Adipocyte (in vitro differentiated cells): ENCODE data around the gene RPS6KA4.
"Not testable (repeated sequence)": the region's sequence is repeated elsewhere in the genome, so short reads cannot be mapped to it uniquely, and the experiment has no call there.

ENCODE experiments used
- DNase-seq: peaks from one replicate; pipeline ENCODE4 v3.0.0-alpha.2; 2015; ENCODE audit warnings: low read depth
- H3K27me3 ChIP-seq: replicated peaks from 2 replicates; pipeline ENCODE4 v1.7.0; 2013; ENCODE audit warnings: mild to moderate bottlenecking, low read length, moderate library complexity; ENCODE audit not compliant: control insufficient read depth, insufficient read depth
- H3K36me3 ChIP-seq: 2 replicates; pipeline ENCODE4 v1.7.0; 2013; ENCODE audit warnings: low read length, mild to moderate bottlenecking, moderate library complexity; ENCODE audit not compliant: control insufficient read depth, insufficient read depth, severe bottlenecking
- H3K4me1 ChIP-seq: 2 replicates; pipeline ENCODE4 v1.7.0; 2013; ENCODE audit warnings: mild to moderate bottlenecking, low read length, moderate library complexity; ENCODE audit not compliant: control insufficient read depth, insufficient read depth
- H3K4me3 ChIP-seq: 2 replicates; pipeline ENCODE4 v1.7.0; 2013; ENCODE audit warnings: mild to moderate bottlenecking, low read length, moderate library complexity
- H3K9ac ChIP-seq: 2 replicates; pipeline ENCODE4 v1.7.0; 2013; ENCODE audit warnings: mild to moderate bottlenecking, low read length, moderate library complexity
- H3K9me3 ChIP-seq: 2 replicates; pipeline ENCODE4 v1.7.0; 2013; ENCODE audit warnings: mild to moderate bottlenecking, low read length, moderate library complexity; ENCODE audit not compliant: control insufficient read depth

Gene RPS6KA4

DNA sequence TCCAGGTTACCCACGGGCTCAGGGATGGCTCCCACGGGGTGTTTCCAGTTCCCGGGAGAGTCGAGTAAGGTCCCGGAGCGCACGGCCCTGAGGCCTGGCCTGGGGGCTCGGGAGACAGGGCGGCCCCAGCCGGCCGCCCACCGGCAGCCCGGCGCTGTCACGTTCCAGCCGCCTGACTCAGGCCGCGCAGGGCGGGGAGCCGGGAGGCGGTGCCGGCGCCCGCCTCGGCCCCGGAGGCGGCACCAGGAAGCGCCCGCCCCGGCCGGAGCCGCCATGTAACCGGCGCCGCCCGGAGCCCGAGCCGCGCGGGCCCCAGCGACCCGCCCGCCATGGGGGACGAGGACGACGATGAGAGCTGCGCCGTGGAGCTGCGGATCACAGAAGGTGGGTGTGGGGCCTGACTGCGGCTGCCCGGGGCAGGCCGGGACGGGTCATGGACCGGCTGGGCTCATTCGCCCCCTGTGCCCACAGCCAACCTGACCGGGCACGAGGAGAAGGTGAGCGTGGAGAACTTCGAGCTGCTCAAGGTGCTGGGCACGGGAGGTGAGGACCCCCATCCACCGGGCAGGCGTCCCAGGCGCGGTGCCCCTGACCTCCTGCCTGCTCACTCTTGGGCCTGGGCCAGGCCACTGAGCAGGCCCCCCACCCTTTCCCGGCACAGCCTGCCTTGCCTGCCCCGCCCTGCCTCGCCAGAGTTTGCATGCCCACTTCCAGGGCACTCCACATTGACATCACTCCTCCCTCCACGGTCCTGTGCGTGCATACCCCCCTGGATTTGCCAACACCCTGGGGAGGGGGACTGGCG, at the start of gene RPS6KA4:
TSS of gene RPS6KA4 (plus strand) at position 256 of the 805 bp plus-strand sequence. CDS start at position 330, 74 bp downstream.
- peak; percentile 93 for DNase-seq

DNA sequence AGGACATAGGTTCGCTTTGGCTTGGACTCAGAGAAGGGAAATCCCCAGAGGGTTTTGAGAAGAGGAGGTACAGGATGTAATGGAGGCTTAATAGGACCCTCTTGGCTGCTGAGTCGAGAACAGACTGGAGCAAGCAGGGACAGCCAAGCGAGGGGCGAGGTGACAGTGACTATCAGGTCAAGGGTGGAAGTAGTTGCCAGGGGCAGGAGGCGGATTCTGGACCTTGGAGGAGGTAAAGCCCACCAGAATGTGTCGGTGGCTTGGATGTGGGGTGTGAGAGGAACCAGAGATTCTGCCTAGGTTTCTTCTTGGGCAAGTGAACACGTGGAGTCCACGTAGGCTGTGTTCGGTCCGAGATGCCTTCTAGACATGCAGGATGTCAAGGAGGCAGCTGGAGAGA, 46.0 kb upstream of the RPS6KA4 start:
- H3K27me3 ChIP-seq: no peaks in the 10 kb centered on the region
- H3K4me1 ChIP-seq: peaks cover 30% of the 10 kb centered on the region
- peaks cover 22% of the 10 kb centered on the region for H3K36me3 ChIP-seq
- no peaks in the 10 kb centered on the region for H3K9me3 ChIP-seq
- no peak for DNase-seq
- H3K4me3 ChIP-seq: peak overlapping the region; percentile 75
- H3K9ac ChIP-seq: peak overlapping the region; percentile 87

More for the DNA sequence above, at the start of gene RPS6KA4:
- H3K36me3 ChIP-seq: peaks cover 34% of the 10 kb centered on the region
- no peaks in the 10 kb centered on the region for H3K9me3 ChIP-seq
- peak within 1 kb of the TSS; percentile 98 for H3K9ac ChIP-seq
- H3K27me3 ChIP-seq: no peaks in the 10 kb centered on the region
- peak within 1 kb of the TSS; percentile 97 for H3K4me3 ChIP-seq
- peaks cover 37% of the 10 kb centered on the region for H3K4me1 ChIP-seq

DNA sequence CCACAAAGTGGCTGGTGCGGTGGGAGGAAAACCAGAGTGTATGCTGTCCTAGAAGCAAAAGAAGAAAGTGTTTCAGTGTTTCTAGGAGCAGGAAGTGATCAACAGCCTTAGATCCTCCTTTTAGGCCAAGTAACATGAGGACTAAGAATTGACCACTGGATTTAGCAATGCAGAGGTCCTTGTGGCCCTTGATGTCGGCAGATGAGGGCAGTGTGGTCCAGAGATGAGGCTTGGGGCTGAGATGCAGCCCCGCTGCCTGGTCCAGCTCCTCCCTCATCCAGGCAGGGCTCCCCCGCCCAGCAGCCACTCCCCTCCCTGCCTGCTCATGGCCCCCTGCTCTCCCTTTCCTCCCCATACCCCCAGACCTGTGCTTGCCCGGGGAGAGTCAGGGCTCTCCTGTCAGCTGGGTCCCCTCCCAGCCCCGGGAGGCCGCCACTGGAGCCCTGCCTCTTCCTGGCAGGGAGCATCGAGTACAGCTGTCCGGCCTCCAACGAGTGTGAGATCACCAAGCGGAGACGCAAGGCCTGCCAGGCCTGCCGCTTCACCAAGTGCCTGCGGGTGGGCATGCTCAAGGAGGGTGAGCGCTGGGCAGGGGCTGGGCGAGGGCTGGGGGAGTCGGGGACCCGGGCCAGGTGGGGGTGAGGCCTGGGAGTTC, 45.3 kb upstream of the RPS6KA4 start:
- H3K9me3 ChIP-seq: no peaks in the 10 kb centered on the region
- peak overlapping the region; percentile 75 for H3K4me3 ChIP-seq
- no peak for DNase-seq
- H3K9ac ChIP-seq: peak overlapping the region; percentile 87
- H3K36me3 ChIP-seq: peaks cover 22% of the 10 kb centered on the region
- H3K4me1 ChIP-seq: peaks cover 30% of the 10 kb centered on the region
- no peaks in the 10 kb centered on the region for H3K27me3 ChIP-seq

DNA sequence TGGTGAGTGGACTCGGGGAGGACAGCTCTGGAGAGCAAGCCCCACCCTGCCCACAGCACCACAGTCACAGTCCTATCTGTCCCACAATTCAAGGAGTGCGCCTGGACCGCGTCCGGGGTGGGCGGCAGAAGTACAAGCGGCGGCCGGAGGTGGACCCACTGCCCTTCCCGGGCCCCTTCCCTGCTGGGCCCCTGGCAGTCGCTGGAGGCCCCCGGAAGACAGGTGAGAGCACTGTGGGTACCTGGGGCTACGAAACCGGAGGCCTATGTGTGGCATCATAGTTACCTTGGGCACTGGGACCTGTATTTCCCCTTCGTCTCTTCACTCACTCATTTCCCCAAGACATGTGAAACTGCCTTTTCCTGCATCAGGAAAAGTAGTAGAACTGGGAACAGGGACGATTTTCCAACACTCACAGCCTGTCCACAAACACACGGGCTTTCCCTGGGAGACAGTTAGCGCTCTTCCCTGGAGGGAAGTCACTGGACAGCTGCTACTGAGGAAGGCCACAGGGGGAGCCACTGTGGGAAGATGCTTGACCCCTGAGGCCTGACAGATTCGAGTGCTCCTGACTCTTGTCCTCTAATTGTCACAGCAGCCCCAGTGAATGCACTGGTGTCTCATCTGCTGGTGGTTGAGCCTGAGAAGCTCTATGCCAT, 44.7 kb upstream of the RPS6KA4 start:
- H3K4me1 ChIP-seq: peaks cover 35% of the 10 kb centered on the region
- peaks cover 22% of the 10 kb centered on the region for H3K36me3 ChIP-seq
- no peak for DNase-seq
- H3K4me3 ChIP-seq: peak overlapping the region; percentile 75
- H3K9ac ChIP-seq: peak overlapping the region; percentile 87
- H3K27me3 ChIP-seq: no peaks in the 10 kb centered on the region
- no peaks in the 10 kb centered on the region for H3K9me3 ChIP-seq

DNA sequence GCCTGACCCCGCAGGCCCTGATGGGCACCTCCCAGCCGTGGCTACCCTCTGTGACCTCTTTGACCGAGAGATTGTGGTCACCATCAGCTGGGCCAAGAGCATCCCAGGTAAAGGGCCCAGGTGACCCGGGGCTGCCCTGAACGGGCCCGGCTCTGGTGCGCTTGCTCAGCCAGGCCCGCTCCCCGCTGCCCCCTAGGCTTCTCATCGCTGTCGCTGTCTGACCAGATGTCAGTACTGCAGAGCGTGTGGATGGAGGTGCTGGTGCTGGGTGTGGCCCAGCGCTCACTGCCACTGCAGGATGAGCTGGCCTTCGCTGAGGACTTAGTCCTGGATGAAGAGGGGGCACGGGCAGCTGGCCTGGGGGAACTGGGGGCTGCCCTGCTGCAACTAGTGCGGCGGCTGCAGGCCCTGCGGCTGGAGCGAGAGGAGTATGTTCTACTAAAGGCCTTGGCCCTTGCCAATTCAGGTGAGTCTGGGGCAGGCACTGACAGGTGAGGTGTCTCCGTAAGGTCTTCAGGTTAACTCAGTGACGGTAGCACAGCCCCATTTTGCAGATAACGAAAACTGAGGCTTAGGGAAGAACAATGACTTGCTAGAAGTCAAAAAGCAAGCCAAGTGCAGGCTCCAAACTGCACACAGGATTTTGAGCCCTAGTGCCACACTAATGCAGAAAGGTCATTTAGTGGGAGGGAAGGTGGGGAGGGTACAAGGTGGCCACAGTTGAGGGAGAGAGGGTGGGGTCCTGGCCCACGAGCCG, 44.0 kb upstream of the RPS6KA4 start:
- Histone ChIP-seq H3K9me3 (no peaks in the 10 kb centered on the region), H3K27me3 (no peaks in the 10 kb centered on the region), H3K4me1 (peaks cover 41% of the 10 kb centered on the region), H3K36me3 (peaks cover 22% of the 10 kb centered on the region), H3K4me3 (peak overlapping the region; percentile 75), H3K9ac (peak overlapping the region; percentile 87)
- DNase-seq: no peak

DNA sequence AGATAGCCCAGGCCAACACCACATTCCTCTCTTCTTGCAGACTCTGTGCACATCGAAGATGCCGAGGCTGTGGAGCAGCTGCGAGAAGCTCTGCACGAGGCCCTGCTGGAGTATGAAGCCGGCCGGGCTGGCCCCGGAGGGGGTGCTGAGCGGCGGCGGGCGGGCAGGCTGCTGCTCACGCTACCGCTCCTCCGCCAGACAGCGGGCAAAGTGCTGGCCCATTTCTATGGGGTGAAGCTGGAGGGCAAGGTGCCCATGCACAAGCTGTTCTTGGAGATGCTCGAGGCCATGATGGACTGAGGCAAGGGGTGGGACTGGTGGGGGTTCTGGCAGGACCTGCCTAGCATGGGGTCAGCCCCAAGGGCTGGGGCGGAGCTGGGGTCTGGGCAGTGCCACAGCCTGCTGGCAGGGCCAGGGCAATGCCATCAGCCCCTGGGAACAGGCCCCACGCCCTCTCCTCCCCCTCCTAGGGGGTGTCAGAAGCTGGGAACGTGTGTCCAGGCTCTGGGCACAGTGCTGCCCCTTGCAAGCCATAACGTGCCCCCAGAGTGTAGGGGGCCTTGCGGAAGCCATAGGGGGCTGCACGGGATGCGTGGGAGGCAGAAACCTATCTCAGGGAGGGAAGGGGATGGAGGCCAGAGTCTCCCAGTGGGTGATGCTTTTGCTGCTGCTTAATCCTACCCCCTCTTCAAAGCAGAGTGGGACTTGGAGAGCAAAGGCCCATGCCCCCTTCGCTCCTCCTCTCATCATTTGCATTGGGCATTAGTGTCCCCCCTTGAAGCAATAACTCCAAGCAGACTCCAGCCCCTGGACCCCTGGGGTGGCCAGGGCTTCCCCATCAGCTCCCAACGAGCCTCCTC, 43.1 kb upstream of the RPS6KA4 start:
- not testable (repeated sequence) for H3K27me3 ChIP-seq, H3K9me3 ChIP-seq, DNase-seq
- Histone ChIP-seq H3K36me3 (peaks cover 24% of the 10 kb centered on the region), H3K9ac (peak overlapping the region; percentile 93), H3K4me3 (peak overlapping the region; percentile 91), H3K4me1 (peaks cover 41% of the 10 kb centered on the region)

DNA sequence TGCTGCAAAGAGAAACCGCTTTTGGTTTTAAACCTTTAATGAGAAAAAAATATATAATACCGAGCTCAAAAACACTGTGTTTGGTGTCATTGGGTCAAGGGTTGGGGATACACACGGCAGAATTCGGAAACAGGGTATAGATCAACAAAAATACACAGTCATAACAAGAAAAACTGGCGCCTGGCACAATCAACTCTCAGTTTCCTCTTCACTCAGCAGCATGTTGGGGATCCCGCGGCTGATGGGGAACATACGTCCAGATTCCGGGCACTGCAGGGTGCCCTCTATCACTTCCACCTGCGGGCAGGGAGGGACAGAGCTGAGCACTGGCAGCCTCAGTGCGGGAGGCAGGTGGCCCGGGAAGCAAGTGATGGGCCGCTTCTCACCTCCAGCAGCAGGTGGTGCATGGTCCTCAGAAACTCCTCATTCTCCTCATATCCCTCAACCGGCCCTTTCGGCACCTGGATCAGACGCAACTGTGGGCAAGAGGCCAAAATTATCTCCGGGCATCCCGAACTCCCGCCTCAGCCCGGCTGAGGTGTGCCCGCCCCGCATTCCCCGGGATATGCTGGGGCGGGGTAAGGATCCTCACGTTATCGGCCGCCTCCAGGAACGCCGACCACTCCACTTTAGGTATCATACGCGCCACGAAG, 42.2 kb upstream of the RPS6KA4 start:
- H3K9ac ChIP-seq: peak overlapping the region; percentile 93
- no peaks in the 10 kb centered on the region for H3K27me3 ChIP-seq
- H3K36me3 ChIP-seq: peaks cover 29% of the 10 kb centered on the region
- no peak for DNase-seq
- H3K4me3 ChIP-seq: peak overlapping the region; percentile 91
- H3K9me3 ChIP-seq: no peaks in the 10 kb centered on the region
- H3K4me1 ChIP-seq: peaks cover 41% of the 10 kb centered on the region

DNA sequence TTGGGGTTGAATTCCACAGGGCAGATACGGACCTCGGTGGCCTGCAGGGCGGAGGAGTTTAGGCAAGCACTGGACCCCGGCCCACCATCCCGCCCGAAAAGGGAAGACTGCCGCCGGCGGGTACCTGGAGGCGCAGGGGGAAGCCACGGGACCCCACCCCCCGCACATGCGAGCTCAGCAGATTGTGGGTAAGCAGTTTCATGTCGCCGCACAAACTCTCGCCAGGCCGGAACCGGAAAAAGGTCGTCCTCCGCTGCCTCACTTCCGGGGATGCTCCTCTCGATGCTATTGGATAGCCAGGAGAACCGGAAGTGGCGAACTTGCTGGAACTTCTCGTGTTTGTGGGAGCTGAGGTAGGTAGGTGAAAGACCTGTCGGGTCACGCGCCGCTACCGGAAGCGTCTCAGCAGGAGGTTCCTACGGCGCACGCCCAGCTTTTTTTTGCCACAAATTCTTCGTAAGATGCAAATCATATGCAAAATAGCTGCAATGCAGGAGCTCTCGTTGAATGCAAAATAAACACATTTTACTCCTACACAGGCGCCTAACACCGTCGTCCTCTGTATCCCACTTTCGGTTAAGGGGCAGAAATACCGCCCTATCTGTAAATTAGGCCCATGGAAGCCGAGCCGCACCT, 41.5 kb upstream of the RPS6KA4 start, which contains the start of gene TRMT112:
TSS of gene TRMT112 (minus strand) at position 235 of the 636 bp plus-strand sequence. CDS start at position 202, 33 bp downstream.
- DNase-seq: peak; percentile 98
- peak within 1 kb of the TSS; percentile 91 for H3K4me3 ChIP-seq
- no peaks in the 10 kb centered on the region for H3K9me3 ChIP-seq
- peaks cover 35% of the 10 kb centered on the region for H3K36me3 ChIP-seq
- H3K27me3 ChIP-seq: no peaks in the 10 kb centered on the region
- peak within 1 kb of the TSS; percentile 93 for H3K9ac ChIP-seq
- peaks cover 41% of the 10 kb centered on the region for H3K4me1 ChIP-seq

DNA sequence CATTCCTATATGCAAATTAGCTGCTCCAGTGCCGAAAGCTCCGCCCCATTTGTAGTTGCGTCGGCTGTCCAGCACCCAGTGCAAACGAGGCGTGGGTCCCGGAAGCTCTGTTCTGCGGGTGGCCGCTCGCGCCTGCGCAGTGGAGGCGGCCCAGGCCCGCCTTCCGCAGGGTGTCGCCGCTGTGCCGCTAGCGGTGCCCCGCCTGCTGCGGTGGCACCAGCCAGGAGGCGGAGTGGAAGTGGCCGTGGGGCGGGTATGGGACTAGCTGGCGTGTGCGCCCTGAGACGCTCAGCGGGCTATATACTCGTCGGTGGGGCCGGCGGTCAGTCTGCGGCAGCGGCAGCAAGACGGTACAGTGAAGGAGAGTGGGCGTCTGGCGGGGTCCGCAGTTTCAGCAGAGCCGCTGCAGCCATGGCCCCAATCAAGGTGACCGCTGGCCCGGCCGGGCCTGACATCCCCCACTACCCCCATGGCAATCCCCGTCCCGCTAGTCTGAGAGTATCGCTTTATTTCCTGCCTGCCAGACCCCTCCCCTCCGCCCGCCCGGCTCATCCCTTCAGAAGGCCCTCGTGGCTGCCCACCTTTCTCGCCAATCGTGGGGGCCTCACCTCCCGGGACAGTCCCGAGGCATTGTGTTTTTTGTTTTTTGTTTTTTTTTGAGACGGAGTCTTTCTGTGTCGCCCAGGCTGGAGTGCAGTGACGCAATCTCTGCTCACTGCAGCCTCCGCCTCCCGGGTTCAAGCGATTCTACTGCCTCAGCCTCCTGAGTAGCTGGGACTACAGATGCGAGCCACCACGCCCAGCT, 40.8 kb upstream of the RPS6KA4 start, which contains the start of gene PRDX5:
TSS of gene PRDX5 (plus strand) at position 161 of the 805 bp plus-strand sequence. CDS start at position 256, 95 bp downstream.
- no peaks in the 10 kb centered on the region for H3K9me3 ChIP-seq
- peak; percentile 99 for DNase-seq
- peak within 1 kb of the TSS; percentile 93 for H3K9ac ChIP-seq
- H3K36me3 ChIP-seq: peaks cover 37% of the 10 kb centered on the region
- peaks cover 35% of the 10 kb centered on the region for H3K4me1 ChIP-seq
- H3K27me3 ChIP-seq: no peaks in the 10 kb centered on the region
- H3K4me3 ChIP-seq: peak within 1 kb of the TSS; percentile 91
